Right ventricle myocardium superior (tissue), 1 donor: ENCODE data around the gene KCNN3. TPM values are rescaled to one million over a fixed set of nuclear protein-coding genes. Genes with fewer than 3 reads are reported as not detected.

Source experiments
- ATAC-seq: fragments of 200-7000 bp; cut with Tn5 transposase; one replicate; pipeline ENCODE4 v1.9.1; 2020; ENCODE audit warnings: mild to moderate bottlenecking; ENCODE audit not compliant: poor library complexity
- DNase-seq: peaks from one replicate; pipeline ENCODE4 v3.0.0-alpha.2; 2020
- intact Hi-C: fragments of 100-400 bp; cut with DNase I; formaldehyde crosslinking; loops from one replicate; pipeline ENCODE4 v1.11.2; 2022
- total RNA-seq: library from RNA; stranded (reverse); fragmentation: NEBNext Ultra II Directional; extraction: Animal tissue kit (Norgen Biotek cat#: 25700); gene quantifications from one replicate; pipeline ENCODE4 v1.2.1, GENCODE V29; 2021
- donor health status: DM: no; HTN: yes; CAD: no; lungs with severe emphysema.

Gene KCNN3
- total RNA-seq, 1 donor from 2014 or later: 3.4 TPM

GRCh38 chr1:154835531-154836324 lies 34.4 kb downstream of the KCNN3 start:
- intact Hi-C loops: no loop called here
- no peak for DNase-seq
- no peak for ATAC-seq

DNA sequence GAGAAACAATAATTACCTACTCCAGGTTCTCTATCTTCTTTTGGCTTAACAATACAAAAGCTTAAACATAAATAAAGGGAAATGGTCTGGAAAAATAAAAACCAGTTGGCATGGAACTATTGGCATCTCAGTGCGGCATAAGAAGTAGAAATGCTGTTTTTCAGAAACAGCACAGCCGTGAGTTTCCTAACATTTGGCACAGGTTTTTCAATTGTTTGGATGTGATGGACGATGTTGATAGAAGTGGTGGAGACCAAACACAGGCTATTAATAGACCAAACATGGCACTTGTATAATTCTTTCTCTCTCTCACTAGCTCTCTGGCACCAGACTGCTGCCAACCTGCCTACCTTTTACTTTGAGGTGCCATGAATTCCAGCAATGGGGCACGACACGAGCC lies 36.2 kb downstream of the KCNN3 start:
- intact Hi-C loops: no loop called here
- ATAC-seq (no peak), DNase-seq (no peak)

DNA sequence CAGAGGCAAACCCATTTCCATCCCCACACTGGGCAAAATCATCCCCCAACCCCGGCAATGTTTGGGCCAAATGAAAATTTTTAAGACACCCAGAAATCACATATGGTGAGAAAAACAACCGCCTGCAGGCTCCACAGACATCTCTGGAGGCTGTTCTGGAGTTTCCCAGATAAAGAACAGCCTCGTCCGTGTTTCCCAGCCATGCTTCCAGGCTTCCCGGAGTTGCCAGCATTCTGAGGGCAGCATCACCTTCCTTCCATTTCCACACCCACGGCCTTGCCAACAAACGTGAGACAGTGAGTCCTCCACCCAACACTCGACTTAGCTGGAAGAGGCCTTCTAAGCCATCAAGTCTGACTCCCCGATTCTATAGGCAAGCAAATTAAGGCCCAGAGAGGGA lies 36.9 kb downstream of the KCNN3 start:
- ATAC-seq (no peak), DNase-seq (no peak)

GRCh38 chr1:154832384-154832783 lies 37.7 kb downstream of the KCNN3 start:
- intact Hi-C loops: no loop called here
- ATAC-seq (no peak), DNase-seq (no peak)

More for the DNA sequence above, 36.9 kb downstream of the KCNN3 start:
- intact Hi-C loops: no loop called here

- intact Hi-C loops: no loop called here
- DNase-seq: no peak
- ATAC-seq: peak; percentile 40
Measured at GRCh38 chr1:154831462-154831861, 38.6 kb downstream of the KCNN3 start.

GRCh38 chr1:154829062-154829461 lies 41.0 kb downstream of the KCNN3 start:
- ATAC-seq (no peak), DNase-seq (no peak)
- intact Hi-C loops: no loop called here

GRCh38 chr1:154824179-154825000 lies 45.7 kb downstream of the KCNN3 start:
- ATAC-seq: peak; percentile 26
- DNase-seq: no peak
- intact Hi-C loops: no loop called here

DNA sequence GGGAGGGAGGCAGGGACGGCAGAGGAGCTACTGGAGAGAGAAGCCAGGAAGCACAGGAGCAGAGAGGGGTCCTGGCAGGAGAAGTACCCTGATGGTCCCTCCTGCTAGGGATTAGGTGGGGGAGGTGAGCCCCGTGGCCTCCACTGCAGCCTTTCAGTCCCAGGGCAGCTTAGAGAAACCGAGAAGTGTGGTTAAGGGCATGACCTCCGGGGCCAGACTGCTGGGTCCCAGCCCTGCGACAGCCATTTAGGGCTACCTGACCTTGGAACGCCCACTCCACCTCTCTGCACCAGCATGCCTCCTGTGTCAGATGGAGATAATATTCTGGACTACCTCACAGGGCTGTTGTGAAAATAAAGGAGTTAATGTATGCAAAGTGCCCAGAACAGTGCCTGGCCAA lies 47.4 kb downstream of the KCNN3 start:
- intact Hi-C loops: no loop called here
- ATAC-seq (no peak), DNase-seq (no peak)

DNA sequence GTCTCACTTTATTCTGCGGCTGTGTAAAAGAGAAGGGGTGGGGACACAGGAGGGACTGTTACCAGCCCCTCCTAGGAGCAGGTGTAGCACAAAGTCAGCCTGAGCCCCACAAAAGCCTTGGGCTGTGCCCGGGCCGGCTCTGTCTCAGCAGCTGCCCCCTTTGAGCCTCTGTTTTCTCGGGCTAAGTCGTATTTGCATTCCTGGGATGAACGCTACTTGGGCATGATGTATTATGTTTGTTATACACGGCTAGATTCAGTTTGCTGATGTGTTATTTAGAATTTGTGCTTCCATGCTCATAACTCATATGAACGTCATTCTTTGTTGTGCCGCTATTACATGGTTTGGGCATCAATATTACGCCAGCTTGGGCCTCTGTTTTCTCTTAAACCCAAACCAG lies 47.8 kb downstream of the KCNN3 start:
- ATAC-seq (no peak), DNase-seq (no peak)
- intact Hi-C loops: no loop called here

DNA sequence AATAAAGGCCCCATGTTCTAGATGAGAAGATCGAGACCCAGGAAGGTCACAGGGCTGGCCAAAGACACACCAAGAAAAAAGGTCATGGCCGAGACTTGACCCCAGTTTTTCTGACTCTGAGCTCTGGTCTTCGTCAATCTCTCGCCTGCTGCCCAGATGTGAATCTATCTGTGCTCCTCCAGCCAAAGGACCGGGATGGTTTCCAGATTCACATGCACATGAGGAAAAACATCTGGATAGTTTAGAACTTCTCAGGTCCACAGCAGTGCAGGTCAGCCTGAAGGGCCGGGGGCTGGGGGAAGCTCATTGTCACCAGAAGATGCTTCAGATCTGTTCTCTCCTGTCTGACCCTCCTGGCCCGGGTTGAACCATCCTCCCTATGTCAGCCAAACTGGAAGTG lies 49.0 kb downstream of the KCNN3 start:
- DNase-seq (peak; percentile 62), ATAC-seq (peak; percentile 72)
- intact Hi-C loops: no loop called here

DNA sequence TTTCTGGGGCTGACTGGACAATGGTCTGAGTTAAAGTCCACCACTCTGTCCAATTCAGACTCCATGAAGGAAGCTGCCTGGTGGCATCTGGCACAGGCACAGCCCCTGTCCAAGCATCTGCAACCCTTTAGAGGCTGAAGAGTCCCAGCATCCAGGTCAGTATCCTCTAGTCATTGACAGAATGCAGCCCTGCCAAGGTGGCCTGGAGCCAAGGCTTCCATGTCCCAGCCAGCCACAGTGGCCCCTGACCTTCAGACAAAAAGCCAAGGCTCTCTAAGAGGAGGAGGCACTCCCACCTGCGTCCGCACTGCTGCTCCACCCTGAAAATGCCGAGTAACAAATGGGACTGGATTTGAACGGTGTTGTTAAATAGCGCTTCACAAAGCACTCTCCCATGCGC lies 49.4 kb downstream of the KCNN3 start:
- intact Hi-C loops: no loop called here
- DNase-seq (peak; percentile 55), ATAC-seq (peak; percentile 4)

- intact Hi-C loops: no loop called here
- DNase-seq (no peak), ATAC-seq (peak; percentile 3)
Measured at GRCh38 chr1:154819628-154820590, 50.2 kb downstream of the KCNN3 start.

DNA sequence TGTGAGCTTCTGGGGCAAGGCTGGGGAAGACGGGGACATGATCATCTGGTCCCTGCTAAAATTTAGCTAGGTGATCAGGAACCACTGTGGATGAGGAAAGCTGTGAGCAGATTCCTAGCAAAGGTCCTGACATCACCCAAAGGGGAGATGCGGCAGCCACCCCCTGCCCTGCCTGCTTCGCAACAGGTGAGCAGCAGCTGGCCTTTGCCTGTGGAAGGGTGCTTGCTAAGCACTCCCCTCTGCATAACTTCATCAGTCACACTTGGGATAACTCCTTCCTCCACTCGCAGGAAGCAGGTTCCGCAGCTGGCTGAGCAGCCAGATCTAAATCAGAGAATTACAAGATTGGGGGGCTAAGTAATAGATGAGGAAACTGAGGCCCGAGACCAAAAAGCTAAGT lies 51.2 kb downstream of the KCNN3 start:
- no peak for ATAC-seq
- intact Hi-C loops: no loop called here
- DNase-seq: no peak

GRCh38 chr1:154816937-154817336 lies 53.1 kb downstream of the KCNN3 start:
- no peak for DNase-seq

GRCh38 chr1:154816369-154816768 lies 53.7 kb downstream of the KCNN3 start:
- ATAC-seq (no peak), DNase-seq (no peak)
- intact Hi-C loops: no loop called here

More at GRCh38 chr1:154816937-154817336, 53.1 kb downstream of the KCNN3 start:
- no peak for ATAC-seq
- intact Hi-C loops: no loop called here

DNA sequence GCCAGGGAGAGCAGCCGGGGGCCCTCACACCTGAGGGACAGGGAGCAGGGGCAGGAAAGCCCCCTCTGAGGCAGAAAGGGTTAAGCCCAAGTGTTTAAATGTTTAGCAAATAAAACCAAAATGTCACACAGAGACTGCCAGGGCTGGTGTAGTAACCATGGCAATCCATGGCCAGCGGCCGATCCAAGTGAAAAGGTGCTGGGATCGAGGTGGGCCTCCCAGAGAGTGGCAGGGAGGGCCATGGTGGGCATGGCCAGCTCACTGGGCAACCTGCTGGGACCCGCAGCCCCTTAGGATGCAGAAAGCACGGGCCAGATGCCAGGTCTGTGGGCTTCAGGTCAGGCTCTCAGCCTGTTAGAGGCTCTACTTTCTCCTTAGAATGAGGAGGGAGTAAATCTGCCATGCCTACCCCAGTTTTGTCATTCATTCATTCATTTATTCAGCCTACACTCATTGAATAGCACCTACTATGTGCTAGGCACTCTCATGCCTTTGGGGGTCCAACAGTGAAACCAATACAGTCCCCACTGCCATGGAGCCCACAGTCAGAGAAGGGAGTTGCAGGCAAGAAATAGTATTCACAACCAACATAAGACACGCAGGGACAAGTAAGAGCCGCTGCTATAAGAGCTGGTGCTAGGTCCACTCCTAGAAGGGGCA lies 56.1 kb downstream of the KCNN3 start:
- intact Hi-C loops: no loop called here
- DNase-seq (no peak), ATAC-seq (no peak)

- ATAC-seq: peak; percentile 51
- intact Hi-C loops: no loop called here
- peak; percentile 52 for DNase-seq
Measured at GRCh38 chr1:154813300-154813816, 56.7 kb downstream of the KCNN3 start.

GRCh38 chr1:154812877-154813276 lies 57.2 kb downstream of the KCNN3 start:
- intact Hi-C loops: no loop called here
- no peak for ATAC-seq
- DNase-seq: no peak
